GM18508 (cell line): Measurements from ENCODE around the gene NPM1.
"Not testable (repeated sequence)": the region's sequence is repeated elsewhere in the genome, so short reads cannot be mapped to it uniquely, and the experiment has no call there.

Experiments used
- ATAC-seq: cut with Tn5 transposase; IDR thresholded peaks from one replicate; pipeline ENCODE4 v1.9.1; 2021; ENCODE audit warnings: moderate number of reproducible peaks; ENCODE audit not compliant: insufficient read depth, unreplicated experiment

NPM1 gene

GRCh38 chr5:171409164-171410136 is 21.8 kb downstream of the NPM1 start:
- no peak for ATAC-seq

GRCh38 chr5:171410181-171410580 is 22.5 kb downstream of the NPM1 start:
- ATAC-seq, result no peak

GRCh38 chr5:171412186-171412585 is 24.5 kb downstream of the NPM1 start:
- no peak for ATAC-seq

DNA sequence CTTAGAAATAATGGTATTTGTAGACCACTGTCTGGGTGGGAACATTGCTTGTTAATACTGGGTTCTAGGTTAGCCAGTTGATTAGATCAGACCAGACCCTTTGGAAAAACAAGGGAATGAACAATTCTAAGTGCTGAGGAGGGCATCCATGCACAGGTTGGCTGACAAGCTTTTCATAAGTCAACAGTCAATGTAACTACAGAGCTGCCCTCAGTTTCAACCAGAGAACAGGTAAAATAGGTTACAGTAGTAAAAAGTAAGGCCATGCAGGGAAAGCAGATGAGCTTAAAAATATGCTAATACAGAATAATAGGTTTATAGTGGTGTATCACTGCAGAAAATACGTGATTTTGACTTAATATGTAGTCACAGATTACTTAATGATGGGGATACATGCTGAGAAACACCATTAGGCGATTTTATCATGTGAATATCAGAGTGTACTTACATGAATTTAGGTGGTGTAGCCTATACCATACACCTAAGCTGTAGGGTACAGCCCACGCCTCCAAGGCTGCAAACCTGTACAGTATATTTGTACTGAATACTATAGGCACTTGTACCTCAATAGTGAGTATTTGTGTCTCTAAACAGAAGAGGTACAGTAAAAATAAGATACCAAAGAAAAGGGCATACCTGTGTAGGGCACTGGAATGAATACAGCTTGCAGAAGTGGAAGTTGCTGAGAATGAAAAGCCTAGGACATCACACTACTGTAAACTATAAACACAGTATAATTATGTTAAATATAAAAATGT is 25.7 kb downstream of the NPM1 start:
- no peak for ATAC-seq

DNA sequence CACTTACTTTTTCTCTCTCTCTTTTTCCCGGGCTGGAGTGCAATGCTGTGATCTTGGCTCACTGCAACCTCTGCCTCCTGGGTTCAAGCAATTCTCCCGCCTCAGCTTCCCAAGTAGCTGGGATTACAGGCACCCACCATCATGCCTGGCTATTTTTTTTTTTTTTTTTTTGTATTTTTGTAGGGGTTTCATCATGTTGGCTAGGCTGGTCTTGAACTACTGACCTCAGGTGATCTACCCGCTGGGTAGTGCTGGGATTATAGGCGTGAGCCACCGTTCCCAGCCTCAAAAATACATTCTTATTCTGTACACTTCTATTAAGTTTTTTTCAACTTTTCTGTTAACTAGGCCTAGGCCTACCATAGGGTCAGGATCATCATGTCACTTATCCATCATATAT is 26.3 kb downstream of the NPM1 start:
- not testable (repeated sequence) for ATAC-seq

- no peak for ATAC-seq
Observed at GRCh38 chr5:171415115-171415730, 27.6 kb downstream of the NPM1 start.

GRCh38 chr5:171416160-171417049 is 28.8 kb downstream of the NPM1 start:
- ATAC-seq, result no peak

DNA sequence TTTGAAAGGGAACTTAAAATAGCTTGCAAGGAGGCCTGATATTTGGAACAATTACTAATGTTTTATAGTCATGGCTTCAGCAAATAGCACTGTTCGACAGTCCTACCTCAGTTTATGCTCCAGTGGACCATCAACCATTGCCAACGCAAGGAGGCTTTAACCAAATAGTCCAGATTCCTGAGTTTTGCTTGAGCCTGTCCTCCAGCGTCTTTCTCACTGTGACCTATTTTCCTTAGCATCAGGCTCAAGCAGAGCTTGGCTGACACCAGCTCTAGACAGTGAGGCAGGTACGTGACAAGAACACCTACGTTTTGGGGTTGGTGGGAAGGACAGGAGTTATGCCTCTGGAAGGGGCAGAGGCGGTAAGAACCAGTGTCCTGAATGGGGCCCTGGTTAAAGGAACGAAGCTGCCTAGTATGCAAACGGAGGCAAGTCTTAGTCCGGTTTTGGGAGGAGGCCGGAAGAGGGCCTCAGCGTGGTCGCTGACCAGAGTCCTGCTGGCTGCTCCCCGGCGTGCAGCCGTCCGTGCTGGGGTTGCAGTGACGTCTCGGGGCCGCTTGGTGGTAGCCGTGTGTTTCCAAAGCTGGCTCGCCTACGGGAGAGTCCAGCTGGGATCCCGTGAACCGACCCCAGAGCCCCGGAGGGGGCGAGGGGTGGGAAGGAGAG is 30.8 kb downstream of the NPM1 start:
- ATAC-seq, result no peak

DNA sequence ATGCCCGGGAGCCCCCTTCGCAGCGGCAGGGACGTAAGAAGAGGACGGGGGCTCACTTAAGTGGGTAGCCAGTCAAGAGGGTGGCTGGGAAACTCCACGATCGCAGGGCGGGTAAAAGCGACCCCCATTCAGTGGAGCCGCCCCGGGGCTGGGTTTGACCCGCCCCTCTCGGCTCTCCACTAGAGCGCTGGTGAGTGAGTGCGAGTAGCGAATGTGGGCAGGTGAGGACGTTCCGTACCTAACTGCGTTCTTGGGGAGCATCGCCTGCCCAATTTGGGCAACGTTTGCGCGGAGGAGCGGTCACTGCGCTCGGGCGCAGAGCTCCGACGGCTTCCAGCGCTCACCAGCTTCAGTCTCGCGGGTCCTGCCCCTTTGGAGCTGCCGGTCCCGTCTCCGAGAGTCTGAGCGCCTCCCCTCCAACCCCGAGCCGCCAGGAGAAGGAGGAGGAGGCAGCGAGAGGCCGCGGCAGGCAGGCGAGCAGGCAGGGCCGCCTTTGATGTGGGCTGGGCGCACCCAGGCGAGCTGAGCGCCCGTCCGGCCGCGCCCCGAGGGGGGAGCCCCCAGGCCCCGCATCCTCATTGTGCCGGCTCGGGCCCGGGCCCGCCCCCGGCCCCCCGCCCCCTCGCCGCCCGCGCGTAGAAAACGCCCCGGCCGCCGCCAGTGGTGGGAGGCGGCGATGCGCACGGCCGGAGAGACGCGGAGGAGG is 31.5 kb downstream of the NPM1 start, which contains the start of gene FGF18:
TSS of gene FGF18 (plus strand) at position 666 of the 706 bp plus-strand sequence. CDS start 553 bp downstream, outside the sequence.
- no peak for ATAC-seq

GRCh38 chr5:171419688-171420430 is 32.2 kb downstream of the NPM1 start:
- ATAC-seq, result no peak

DNA sequence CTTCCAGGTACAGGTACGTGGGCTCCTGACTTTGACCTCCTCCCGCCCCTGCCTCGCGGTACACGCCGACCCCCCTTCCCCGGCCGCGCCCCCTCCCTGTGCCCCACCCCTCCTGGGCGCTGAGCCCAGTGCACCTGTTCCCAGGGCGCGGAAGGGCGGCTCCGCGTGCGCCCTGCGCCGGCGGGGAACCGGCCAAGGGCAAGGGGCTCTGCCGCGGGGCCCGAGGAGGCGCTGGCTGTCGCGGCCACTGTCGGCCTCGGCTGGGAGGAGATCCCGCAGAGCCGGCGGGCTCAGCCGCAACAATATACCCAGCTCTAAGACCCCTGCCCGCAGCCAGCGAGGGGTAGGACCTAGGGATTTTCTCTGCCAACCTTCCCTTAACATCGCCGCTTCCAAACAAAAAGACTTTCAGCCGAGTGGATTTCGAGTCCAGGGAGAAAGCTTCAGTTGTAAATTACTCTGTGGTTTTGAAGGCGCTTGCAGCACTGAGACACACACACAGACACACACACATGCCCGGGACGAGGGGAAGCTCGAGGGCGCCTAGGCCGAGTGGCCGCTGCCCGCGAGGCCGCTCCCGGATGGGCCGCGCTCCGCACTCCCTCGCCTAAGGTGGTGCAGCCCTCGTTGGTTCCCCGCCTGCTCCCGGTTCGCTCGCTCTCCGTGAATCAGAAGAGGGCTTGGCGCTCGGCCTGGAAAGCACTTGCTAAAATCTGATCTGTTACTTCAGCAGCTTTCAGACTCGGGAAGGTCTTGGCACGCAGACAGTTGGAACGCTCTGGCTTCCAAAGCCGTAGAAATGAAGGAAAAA is 33.0 kb downstream of the NPM1 start:
- ATAC-seq, result no peak

- no peak for ATAC-seq
Observed at GRCh38 chr5:171421331-171422262, 33.9 kb downstream of the NPM1 start.

GRCh38 chr5:171422495-171422894 is 34.8 kb downstream of the NPM1 start:
- no peak for ATAC-seq

GRCh38 chr5:171422902-171423663 is 35.4 kb downstream of the NPM1 start:
- no peak for ATAC-seq

DNA sequence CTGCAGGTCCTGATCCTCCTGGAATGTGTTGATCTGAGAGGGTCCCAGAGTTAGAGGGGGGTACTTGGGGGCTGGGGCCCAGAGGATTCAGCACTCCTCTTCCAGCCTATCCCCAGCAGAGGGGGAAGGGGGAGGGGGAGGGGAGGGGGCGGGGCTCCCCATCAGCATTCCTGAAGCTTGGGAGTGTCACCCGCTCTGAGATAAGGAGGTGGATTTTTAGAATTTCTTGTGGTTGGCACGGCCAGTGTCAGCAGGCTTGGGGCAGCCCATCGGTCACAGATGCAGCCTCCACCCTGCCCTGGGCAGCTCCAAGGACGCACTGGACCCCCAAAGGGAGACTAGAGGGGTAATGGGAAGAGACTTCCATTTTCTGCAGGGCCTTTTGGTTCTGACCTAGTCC is 37.1 kb downstream of the NPM1 start:
- no peak for ATAC-seq
